GM18870 (cell line): ENCODE data around the gene GYS1.
A peak's percentile ranks its signal among the peaks of the same experiment; 100 is the strongest.
"Not testable (repeated sequence)": the region's sequence is repeated elsewhere in the genome, so short reads cannot be mapped to it uniquely, and the experiment has no call there.

Experiments used
- ATAC-seq: cut with Tn5 transposase; IDR thresholded peaks from one replicate; pipeline ENCODE4 v1.9.1; 2021; ENCODE audit warnings: moderate library complexity; ENCODE audit not compliant: unreplicated experiment

Gene GYS1

DNA sequence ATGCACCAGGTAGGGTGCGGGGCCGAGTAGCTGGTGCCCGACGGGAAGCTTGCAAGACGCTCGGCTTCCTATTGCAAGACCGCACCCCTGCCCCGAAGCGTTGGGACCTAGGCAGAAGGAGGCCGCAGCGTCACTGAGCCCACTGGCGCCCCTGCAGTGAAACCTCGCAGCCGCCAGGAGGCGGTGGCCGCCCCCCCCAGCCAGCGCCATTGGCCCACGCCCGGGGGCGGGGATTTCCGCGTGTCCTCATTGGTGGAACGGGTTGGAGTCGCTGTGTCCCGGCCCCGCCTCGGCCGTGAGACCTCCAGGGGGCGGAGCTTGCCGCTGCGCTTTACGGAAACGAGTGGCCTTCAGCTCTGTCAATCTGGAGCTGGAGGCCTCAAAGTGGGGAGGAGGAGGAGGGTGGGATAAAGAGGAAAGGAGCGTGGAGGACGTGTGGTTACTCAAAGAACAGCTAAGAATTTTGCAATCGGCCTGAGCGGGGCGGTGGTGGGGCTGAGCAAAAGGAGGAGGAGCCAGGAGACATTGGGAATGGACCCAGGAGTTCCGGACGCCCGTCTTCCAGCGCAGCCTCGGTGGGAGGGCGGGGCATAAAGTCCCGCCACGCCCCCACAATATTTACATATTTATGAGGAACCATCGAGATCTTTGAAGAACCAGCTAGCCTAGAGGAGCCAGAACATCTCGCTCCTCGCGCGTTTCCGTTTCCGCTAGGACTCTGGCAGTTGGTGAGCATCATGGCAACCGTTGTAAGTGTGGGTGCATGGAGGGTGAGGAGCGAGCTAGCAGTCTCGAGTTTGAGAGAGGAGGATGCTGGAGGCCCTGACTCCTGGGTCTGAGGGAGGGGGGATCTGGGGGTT is at the start of gene GYS1, which contains the start of gene RUVBL2:
Gene GYS1 (minus strand): TSS at position 135 of the 860 bp plus-strand sequence. CDS start 197 bp downstream, outside the sequence.
Gene RUVBL2 (plus strand): TSS at position 713 of the 860 bp plus-strand sequence. CDS start 25 bp downstream, at position 738.
- peak; percentile 81 for ATAC-seq

DNA sequence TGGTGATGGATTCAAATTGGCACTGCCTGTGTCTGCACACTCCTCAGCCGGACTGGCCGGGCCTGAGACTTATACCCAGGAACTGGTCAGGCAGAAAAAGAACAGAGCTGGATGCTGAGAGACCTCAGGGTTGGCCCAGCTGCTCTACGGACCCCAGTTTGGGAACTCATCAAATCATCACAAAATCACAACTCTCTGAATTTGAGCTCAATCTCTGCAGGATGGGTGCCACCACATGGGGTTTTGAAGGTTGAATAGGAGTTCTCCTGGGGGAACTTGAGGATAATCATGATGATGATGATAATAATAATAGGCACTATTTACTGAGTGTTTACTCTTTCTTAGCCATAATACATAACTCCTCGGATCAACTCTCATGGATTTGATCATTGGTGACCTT is 49.6 kb upstream of the GYS1 start:
- not testable (repeated sequence) for ATAC-seq

DNA sequence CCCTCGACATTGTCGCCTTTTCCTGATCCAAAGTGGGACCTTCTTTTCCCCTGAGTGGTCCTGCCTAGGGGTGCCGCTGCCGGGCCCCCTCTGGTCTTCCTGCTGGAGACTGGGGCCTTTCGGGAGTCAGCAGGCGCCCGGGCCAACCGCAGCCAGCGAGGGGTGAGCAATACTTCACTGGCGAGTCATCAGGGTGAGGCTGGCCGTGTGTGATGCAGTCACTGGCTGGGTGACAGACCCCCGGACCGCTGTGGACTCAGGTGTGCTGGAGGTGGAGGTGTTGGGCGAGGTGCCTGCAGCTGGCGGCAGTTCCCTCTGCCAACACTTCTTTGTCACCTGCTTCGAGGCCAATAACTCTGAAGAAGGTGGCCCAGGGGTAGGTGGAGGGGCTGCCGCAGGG is 49.1 kb upstream of the GYS1 start:
- no peak for ATAC-seq

DNA sequence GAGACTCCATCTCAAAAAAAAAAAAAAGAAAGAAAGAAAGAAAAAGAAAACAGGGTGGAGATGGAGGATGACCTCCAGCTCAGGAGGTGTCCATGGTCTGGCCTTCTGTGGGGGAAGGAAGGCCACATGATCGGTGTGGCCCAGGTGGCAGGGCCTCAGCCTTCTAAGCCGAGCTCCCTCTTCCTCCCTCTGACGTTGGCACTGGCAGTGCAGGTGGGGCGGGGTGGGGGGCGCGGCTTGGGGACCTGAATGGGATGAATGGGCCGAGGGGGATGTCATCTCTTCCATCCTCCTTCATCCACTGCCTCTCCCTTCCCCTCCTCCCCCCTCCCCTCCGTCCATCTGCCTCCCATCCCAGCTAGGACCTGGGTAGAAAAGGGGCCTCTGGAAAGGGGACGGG is 46.6 kb upstream of the GYS1 start:
- ATAC-seq, result not testable (repeated sequence)

GRCh38 chr19:49038557-49039276 is 45.6 kb upstream of the GYS1 start:
- not testable (repeated sequence) for ATAC-seq

- ATAC-seq, result not testable (repeated sequence)
Observed at GRCh38 chr19:49038111-49038510, 45.0 kb upstream of the GYS1 start.

DNA sequence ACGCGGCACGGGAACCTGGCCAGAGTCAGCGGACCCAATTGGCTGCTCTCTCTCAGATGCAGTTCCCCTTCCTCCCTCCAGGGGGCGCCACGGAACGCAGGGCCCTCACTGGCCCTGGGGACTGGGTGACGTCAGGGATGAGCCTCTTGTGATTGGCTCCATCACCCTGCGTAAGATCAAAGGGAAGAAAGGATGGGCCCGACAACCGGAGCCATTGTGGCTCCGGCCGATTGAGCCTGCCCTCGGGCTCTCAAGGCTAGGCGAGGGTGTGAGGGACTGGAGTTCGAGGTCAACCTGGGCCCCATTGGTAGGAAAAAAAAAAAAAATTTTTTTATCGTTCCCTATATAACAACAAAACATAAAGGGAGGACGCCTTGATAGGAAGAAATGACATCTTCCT is 43.7 kb upstream of the GYS1 start, which contains the start of gene CGB1:
Gene CGB1 (minus strand): TSS at position 81 of the 400 bp plus-strand sequence. CDS start 184 bp downstream, outside the sequence.
- ATAC-seq, result not testable (repeated sequence)

- not testable (repeated sequence) for ATAC-seq
Observed at GRCh38 chr19:49031642-49032301, 38.7 kb upstream of the GYS1 start, which contains the start of gene CGB2. Gene CGB2 (plus strand): TSS chr19:49031890. CDS start chr19:49032096, 206 bp downstream.

- ATAC-seq, result not testable (repeated sequence)
Observed at GRCh38 chr19:49030323-49030722, 37.2 kb upstream of the GYS1 start.

DNA sequence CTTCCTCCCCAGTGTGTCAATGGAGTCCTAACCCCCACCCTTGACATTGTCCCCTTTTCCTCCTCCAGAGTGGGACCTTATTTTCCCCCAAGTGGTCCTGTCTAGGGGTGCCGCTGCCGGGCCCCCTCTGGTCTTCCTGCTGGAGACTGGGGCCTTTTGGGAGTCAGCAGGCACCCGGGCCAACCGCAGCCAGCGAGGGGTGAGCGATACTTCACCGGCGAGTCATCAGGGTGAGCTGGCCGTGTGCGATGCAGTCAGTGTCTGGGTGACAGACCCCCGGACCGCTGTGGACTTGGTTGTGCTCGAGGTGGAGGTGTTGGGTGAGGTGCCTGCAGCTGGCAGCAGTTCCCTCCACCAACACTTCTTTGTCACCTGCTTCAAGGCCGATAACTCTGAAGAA is 36.6 kb upstream of the GYS1 start:
- ATAC-seq, result not testable (repeated sequence)

GRCh38 chr19:49028686-49029085 is 35.6 kb upstream of the GYS1 start:
- not testable (repeated sequence) for ATAC-seq

GRCh38 chr19:49025599-49025998 is 32.5 kb upstream of the GYS1 start:
- ATAC-seq, result not testable (repeated sequence)

DNA sequence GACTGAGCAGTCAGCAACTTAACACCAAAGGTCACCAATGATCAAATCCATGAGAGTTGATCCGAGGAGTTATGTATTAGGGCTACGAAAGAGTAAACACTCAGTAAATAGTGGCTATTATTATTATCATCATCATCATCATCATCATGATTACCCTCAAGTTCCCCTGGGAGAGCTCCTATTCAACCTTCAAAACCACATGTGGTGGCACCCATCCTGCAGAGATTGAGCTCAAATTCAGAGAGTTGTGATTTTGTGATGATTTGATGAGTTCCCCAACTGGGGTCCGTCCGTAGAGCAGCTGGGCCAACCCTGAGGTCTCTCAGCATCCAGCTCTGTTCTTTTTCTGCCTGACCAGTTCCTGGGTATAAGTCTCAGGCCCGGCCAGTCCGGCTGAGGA is 32.0 kb upstream of the GYS1 start:
- ATAC-seq, result not testable (repeated sequence)

DNA sequence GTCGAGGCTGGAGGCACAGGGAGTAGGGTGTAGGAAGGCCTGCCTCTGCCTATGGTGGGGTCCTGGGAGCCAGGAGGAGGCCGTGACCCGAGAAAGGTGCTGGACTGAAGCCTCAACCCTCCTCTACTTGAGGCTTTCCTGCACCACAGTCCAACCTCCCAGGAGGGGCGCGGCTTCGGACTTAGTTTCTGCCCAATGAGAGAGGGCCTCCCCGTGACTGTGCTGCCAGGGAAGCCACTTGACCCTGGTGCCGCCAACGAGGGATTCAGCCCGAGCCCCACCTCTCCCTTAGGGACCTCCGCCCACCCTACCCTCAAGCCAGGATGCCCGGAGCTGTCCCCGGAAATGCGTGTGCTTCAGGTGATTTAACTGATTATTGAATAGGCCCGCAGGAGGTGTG is 31.1 kb upstream of the GYS1 start, which contains the start of gene CGB3:
Gene CGB3 (minus strand): TSS at position 101 of the 400 bp plus-strand sequence. CDS start 362 bp downstream, outside the sequence.
- ATAC-seq, result not testable (repeated sequence)

GRCh38 chr19:49022116-49022515 is 29.0 kb upstream of the GYS1 start:
- no peak for ATAC-seq

GRCh38 chr19:49020931-49021895 is 28.1 kb upstream of the GYS1 start:
- ATAC-seq, result no peak

- no peak for ATAC-seq
Observed at GRCh38 chr19:49020342-49020741, 27.2 kb upstream of the GYS1 start.

DNA sequence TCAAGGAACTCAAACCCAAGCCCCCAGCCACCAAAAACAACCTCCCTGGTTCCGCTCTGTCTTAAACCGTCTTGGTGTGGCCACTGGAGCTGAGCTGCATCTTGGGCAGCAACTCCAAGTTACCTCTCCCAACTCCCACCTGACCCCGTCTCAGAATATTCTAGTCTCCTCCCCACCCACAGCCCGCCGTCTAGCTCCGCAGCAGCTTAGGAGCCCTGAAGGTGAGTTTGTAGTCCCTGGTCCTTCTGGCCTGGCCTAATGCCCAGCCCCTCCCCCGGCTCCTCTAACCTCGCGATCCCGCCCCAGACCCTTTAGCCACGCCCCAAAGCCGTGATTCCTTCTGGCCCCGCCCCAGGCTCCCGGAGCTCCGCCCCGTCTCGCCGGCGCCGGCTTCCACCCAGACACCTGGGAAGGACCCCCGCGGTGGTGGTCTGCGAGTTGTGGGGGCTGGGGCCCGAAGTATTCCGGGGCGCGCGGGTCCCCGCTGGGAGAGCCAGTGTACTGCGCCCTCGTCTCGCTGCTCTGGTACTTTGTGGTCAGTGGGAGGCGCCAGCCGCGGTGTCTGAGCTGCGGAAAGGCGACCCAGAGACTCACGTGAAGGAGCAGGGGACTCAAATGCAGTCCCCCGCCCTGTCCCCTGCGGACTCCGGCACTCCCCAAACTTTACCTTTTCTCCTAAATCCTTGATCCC is 26.3 kb upstream of the GYS1 start:
- ATAC-seq, result no peak
